CD4-positive, alpha-beta T cell treated with Interleukin-6 at 100 ng/mL for 8 hours (primary cell): ENCODE data around the gene ADCY10.
"Not testable (repeated sequence)": the region's sequence is repeated elsewhere in the genome, so short reads cannot be mapped to it uniquely, and the experiment has no call there.

Source experiments
- DNase-seq: peaks from one replicate; pipeline ENCODE4 v3.0.0-alpha.2; 2020; ENCODE audit warnings: mixed read lengths, low spot score

Gene ADCY10

GRCh38 chr1:167806676-167807075 lies 107.3 kb downstream of the ADCY10 start:
- not testable (repeated sequence) for DNase-seq

GRCh38 chr1:167806235-167806634 lies 107.7 kb downstream of the ADCY10 start:
- DNase-seq = not testable (repeated sequence)

GRCh38 chr1:167805041-167805556 lies 108.8 kb downstream of the ADCY10 start:
- DNase-seq = peak; percentile 42

- peak; percentile 85 for DNase-seq
Measured at GRCh38 chr1:167803358-167804207, 110.4 kb downstream of the ADCY10 start.

- DNase-seq = no peak
Measured at GRCh38 chr1:167802235-167802634, 111.7 kb downstream of the ADCY10 start.

- DNase-seq = no peak
Measured at GRCh38 chr1:167800251-167800650, 113.7 kb downstream of the ADCY10 start.

- DNase-seq = no peak
Measured at GRCh38 chr1:167799747-167800146, 114.2 kb downstream of the ADCY10 start.

GRCh38 chr1:167798952-167799351 lies 115.0 kb downstream of the ADCY10 start:
- DNase-seq = no peak

GRCh38 chr1:167797015-167797414 lies 116.9 kb downstream of the ADCY10 start:
- DNase-seq = no peak

- no peak for DNase-seq
Measured at GRCh38 chr1:167795810-167796740, 117.9 kb downstream of the ADCY10 start.

- DNase-seq = no peak
Measured at GRCh38 chr1:167794043-167794442, 119.9 kb downstream of the ADCY10 start.

- no peak for DNase-seq
Measured at GRCh38 chr1:167792188-167792565, 121.8 kb downstream of the ADCY10 start.

- no peak for DNase-seq
Measured at GRCh38 chr1:167791281-167792187, 122.4 kb downstream of the ADCY10 start.

- DNase-seq = no peak
Measured at GRCh38 chr1:167790117-167790516, 123.8 kb downstream of the ADCY10 start.

- no peak for DNase-seq
Measured at GRCh38 chr1:167789501-167789900, 124.4 kb downstream of the ADCY10 start.

GRCh38 chr1:167786502-167786901 lies 127.4 kb downstream of the ADCY10 start:
- DNase-seq = no peak

- DNase-seq = no peak
Measured at GRCh38 chr1:167784876-167785550, 128.9 kb downstream of the ADCY10 start.

GRCh38 chr1:167782946-167783345 lies 131.0 kb downstream of the ADCY10 start:
- no peak for DNase-seq

GRCh38 chr1:167781558-167781957 lies 132.4 kb downstream of the ADCY10 start:
- no peak for DNase-seq

- DNase-seq = no peak
Measured at GRCh38 chr1:167777269-167777650, 136.7 kb downstream of the ADCY10 start.
